Esophagus muscularis mucosa (tissue), 4 donors: ENCODE measurements around the gene DOK4. TPM values are rescaled to one million over a fixed set of nuclear protein-coding genes. Genes with fewer than 3 reads are reported as not detected.

Source experiments
- DNase-seq: peaks from one replicate; pipeline ENCODE4 v3.0.0-alpha.2; 2017; ENCODE audit errors: extremely low spot score
- H3K27ac ChIP-seq, 4 donors: fragments of 200-600 bp; sonication (generic); replicated peaks in 1 of 4; 1 replicate in 3 of 4; 2 replicates in 1 of 4; pipeline ENCODE4 v1.5.1; 2016 to 2019; ENCODE audit warnings: mild to moderate bottlenecking in 1 of 4
- H3K27me3 ChIP-seq, 4 donors: fragments of 200-600 bp; sonication (generic); one replicate each; pipeline versions ENCODE4 v1.5.1 to v1.6.0; 2016 to 2019
- H3K36me3 ChIP-seq, 4 donors: fragments of 200-600 bp; sonication (generic); one replicate each; pipeline ENCODE4 v1.5.1; 2016 to 2019
- H3K4me1 ChIP-seq, 4 donors: fragments of 200-600 bp; sonication (generic); one replicate each; pipeline ENCODE4 v1.5.1; 2016 to 2019
- H3K4me3 ChIP-seq, 4 donors: fragments of 200-600 bp; sonication (generic); 1 replicate in 2 of 4; 2 replicates in 2 of 4; pipeline ENCODE4 v1.5.1; 2016 to 2019; ENCODE audit warnings: mild to moderate bottlenecking in 4 of 4, moderate library complexity in 1 of 4
- H3K9me3 ChIP-seq, 4 donors: fragments of 200-600 bp; sonication (generic); 1 replicate in 3 of 4; 2 replicates in 1 of 4; pipeline ENCODE4 v1.5.1; 2016 to 2019
- EP300 ChIP-seq: sonication (generic); formaldehyde crosslinking; IDR thresholded peaks from one replicate; pipeline ENCODE4 v1.6.1; 2017; ENCODE audit warnings: antibody characterized with exemption
- POLR2A ChIP-seq: fragments of 450-650 bp; IDR thresholded peaks from one replicate; pipeline ENCODE4 v1.6.1; 2017; ENCODE audit warnings: antibody characterized with exemption, moderate library complexity, mild to moderate bottlenecking, low read depth
- POLR2AphosphoS5 ChIP-seq, 2 donors: sonication (generic); formaldehyde crosslinking; IDR thresholded peaks; one replicate each; pipeline ENCODE4 v1.6.1; 2017; ENCODE audit warnings: antibody characterized with exemption in 2 of 2
- WGBS: methylation state at CpG from one replicate; pipeline ENCODE4 v1.1.5; 2018; 5-methylcytosine and 5-hydroxymethylcytosine counted together
- intact Hi-C: fragments of 100-400 bp; cut with DNase I; formaldehyde crosslinking; loops from one replicate; pipeline ENCODE4 v1.15.1; 2023
- total RNA-seq, 4 donors: library from RNA; depleted of rRNA; stranded (reverse); fragments of >200 nt; gene quantifications; one replicate each; pipeline versions ENCODE4 v1.1.0 to v1.2.1, GENCODE V29; 2016
- TF ChIP-seq, protein P1 (sequence below), 3 experiments: fragments of 200-600 bp in 2 of 3; fragments of 450-650 bp in 1 of 3; sonication (generic) in 2 of 3; IDR thresholded peaks; one replicate each; pipeline ENCODE4 v1.5.1; 2017 to 2019; ENCODE audit warnings: antibody characterized with exemption in 3 of 3, mild to moderate bottlenecking in 2 of 3, moderate library complexity in 1 of 3

DOK4 gene
- total RNA-seq, 4 donors from 2014 or later, result 14.5 to 36.7 (median 29.4) TPM

GRCh38 chr16:57469917-57470470 is 16.3 kb downstream of the DOK4 start:
- intact Hi-C loops, result no loop called here
- H3K27ac ChIP-seq, result peak overlapping the region in 1 of 4 donors; percentile 1
- 78% methylated on average over 6 of the region's 9 CpGs for WGBS
- H3K36me3 ChIP-seq, result peaks cover 64 to 100% (median 93%) of the 10 kb centered on the region in 4 donors
- H3K27me3 ChIP-seq, result no peaks in the 10 kb centered on the region
- TF ChIP-seq, protein P1, sequence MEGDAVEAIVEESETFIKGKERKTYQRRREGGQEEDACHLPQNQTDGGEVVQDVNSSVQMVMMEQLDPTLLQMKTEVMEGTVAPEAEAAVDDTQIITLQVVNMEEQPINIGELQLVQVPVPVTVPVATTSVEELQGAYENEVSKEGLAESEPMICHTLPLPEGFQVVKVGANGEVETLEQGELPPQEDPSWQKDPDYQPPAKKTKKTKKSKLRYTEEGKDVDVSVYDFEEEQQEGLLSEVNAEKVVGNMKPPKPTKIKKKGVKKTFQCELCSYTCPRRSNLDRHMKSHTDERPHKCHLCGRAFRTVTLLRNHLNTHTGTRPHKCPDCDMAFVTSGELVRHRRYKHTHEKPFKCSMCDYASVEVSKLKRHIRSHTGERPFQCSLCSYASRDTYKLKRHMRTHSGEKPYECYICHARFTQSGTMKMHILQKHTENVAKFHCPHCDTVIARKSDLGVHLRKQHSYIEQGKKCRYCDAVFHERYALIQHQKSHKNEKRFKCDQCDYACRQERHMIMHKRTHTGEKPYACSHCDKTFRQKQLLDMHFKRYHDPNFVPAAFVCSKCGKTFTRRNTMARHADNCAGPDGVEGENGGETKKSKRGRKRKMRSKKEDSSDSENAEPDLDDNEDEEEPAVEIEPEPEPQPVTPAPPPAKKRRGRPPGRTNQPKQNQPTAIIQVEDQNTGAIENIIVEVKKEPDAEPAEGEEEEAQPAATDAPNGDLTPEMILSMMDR (IDR thresholded peaks at IDR 0.05), result no peak
- no peak for TF ChIP-seq POLR2AphosphoS5 (IDR thresholded peaks at IDR 0.05)
- TF ChIP-seq EP300, result no peak
- no peak for TF ChIP-seq POLR2A
- DNase-seq, result no peak
- no peaks in the 10 kb centered on the region for H3K9me3 ChIP-seq
- peaks cover 15 to 22% (median 21%) of the 10 kb centered on the region in 4 donors for H3K4me1 ChIP-seq
- no peak overlapping the region for H3K4me3 ChIP-seq

GRCh38 chr16:57469046-57469445 is 17.2 kb downstream of the DOK4 start:
- Histone ChIP-seq H3K27ac (no peak overlapping the region), H3K9me3 (no peaks in the 10 kb centered on the region), H3K36me3 (peaks cover 67 to 100% (median 92%) of the 10 kb centered on the region in 4 donors), H3K27me3 (no peaks in the 10 kb centered on the region), H3K4me3 (no peak overlapping the region), H3K4me1 (peaks cover 25 to 32% (median 30%) of the 10 kb centered on the region in 4 donors)
- intact Hi-C loops, result no loop called here
- DNase-seq, result no peak
- 81% methylated on average over 11 of the region's 11 CpGs for WGBS
- TF ChIP-seq EP300 (no peak), POLR2AphosphoS5 (IDR thresholded peaks at IDR 0.05) (no peak), POLR2A (no peak)
- TF ChIP-seq, protein P1 (IDR thresholded peaks at IDR 0.05), result no peak

- Histone ChIP-seq H3K27me3 (no peaks in the 10 kb centered on the region), H3K4me1 (peaks cover 32 to 39% (median 37%) of the 10 kb centered on the region in 4 donors), H3K27ac (no peak overlapping the region), H3K9me3 (no peaks in the 10 kb centered on the region), H3K36me3 (peaks cover 60 to 98% (median 90%) of the 10 kb centered on the region in 4 donors), H3K4me3 (no peak overlapping the region)
- WGBS, result 78% methylated on average over 2 of the region's 2 CpGs
- TF ChIP-seq POLR2AphosphoS5 (IDR thresholded peaks at IDR 0.05), result no peak
- TF ChIP-seq EP300, result no peak
- TF ChIP-seq, protein P1 (IDR thresholded peaks at IDR 0.05), result no peak
- TF ChIP-seq POLR2A, result no peak
- intact Hi-C loops, result no loop called here
- no peak for DNase-seq
Measured at GRCh38 chr16:57468346-57468745, 17.9 kb downstream of the DOK4 start.

GRCh38 chr16:57464523-57464922 is 21.8 kb downstream of the DOK4 start:
- TF ChIP-seq POLR2AphosphoS5 (IDR thresholded peaks at IDR 0.05), result no peak
- TF ChIP-seq, protein P1 (IDR thresholded peaks at IDR 0.05), result no peak
- TF ChIP-seq EP300, result no peak
- no peak for TF ChIP-seq POLR2A
- H3K4me3 ChIP-seq, result no peak overlapping the region
- DNase-seq, result no peak
- WGBS, result 93% methylated on average over 2 of the region's 2 CpGs
- H3K9me3 ChIP-seq, result no peaks in the 10 kb centered on the region
- intact Hi-C loops, result no loop called here
- no peaks in the 10 kb centered on the region for H3K27me3 ChIP-seq
- H3K27ac ChIP-seq, result no peak overlapping the region
- peaks cover 28 to 32% (median 30%) of the 10 kb centered on the region in 4 donors for H3K4me1 ChIP-seq
- H3K36me3 ChIP-seq, result peaks cover 51 to 78% (median 69%) of the 10 kb centered on the region in 4 donors
